Activated CD4-positive, alpha-beta T cell treated with anti-CD3 and anti-CD28 coated beads, Interleukin-2, amount 10 ng/mL, durations not matched to agents 24 days and 14 days (primary cell): ENCODE results near the gene RALB. TPM values are rescaled to one million over a fixed set of nuclear protein-coding genes. Genes with fewer than 3 reads are reported as not detected.

Experiments used
- DNase-seq: peaks from one replicate; pipeline ENCODE4 v3.0.0; 2022
- H3K27ac Mint-ChIP-seq: one replicate; pipeline ENCODE4 v1.8.0; 2022; ENCODE audit warnings: mild to moderate bottlenecking, mixed read lengths
- H3K27me3 Mint-ChIP-seq: one replicate; pipeline ENCODE4 v1.8.0; 2022; ENCODE audit warnings: mixed read lengths
- H3K36me3 Mint-ChIP-seq: one replicate; pipeline ENCODE4 v1.8.0; 2022; ENCODE audit warnings: low read depth, mild to moderate bottlenecking, mixed read lengths
- H3K4me1 Mint-ChIP-seq: one replicate; pipeline ENCODE4 v1.8.0; 2021; ENCODE audit warnings: mixed read lengths
- H3K4me3 Mint-ChIP-seq: one replicate; pipeline ENCODE4 v1.8.0; 2022; ENCODE audit warnings: mild to moderate bottlenecking, moderate library complexity, mixed read lengths
- H3K9me3 Mint-ChIP-seq: one replicate; pipeline ENCODE4 v1.8.0; 2021; ENCODE audit warnings: mixed read lengths
- intact Hi-C: fragments of 100-400 bp; cut with micrococcal nuclease; formaldehyde crosslinking; loops from one replicate; pipeline ENCODE4 v1.15.1; 2023
- total RNA-seq: library from RNA; stranded (reverse); gene quantifications from 2 replicates; pipeline ENCODE4 v1.2.3, GENCODE V29; 2022

The RALB gene
- total RNA-seq, 1 donor from 2014 or later: 80.0 TPM

GRCh38 chr2:120269816-120270215, 17.2 kb downstream of the RALB start:
- no peak for DNase-seq
- Mint-ChIP-seq H3K4me3 (no peak overlapping the region), H3K4me1 (peaks cover 66% of the 10 kb centered on the region), H3K9me3 (no peaks in the 10 kb centered on the region), H3K27me3 (no peaks in the 10 kb centered on the region), H3K27ac (no peak overlapping the region), H3K36me3 (peaks cover 65% of the 10 kb centered on the region)
- intact Hi-C loops: no loop called here

- Mint-ChIP-seq H3K4me3 (no peak overlapping the region), H3K4me1 (peaks cover 57% of the 10 kb centered on the region), H3K36me3 (peaks cover 64% of the 10 kb centered on the region), H3K27ac (peak overlapping the region; percentile 65), H3K9me3 (peaks cover 5% of the 10 kb centered on the region), H3K27me3 (no peaks in the 10 kb centered on the region)
- intact Hi-C loops: no loop called here
- DNase-seq: no peak
Observed at GRCh38 chr2:120271711-120272379, 19.2 kb downstream of the RALB start.

DNA sequence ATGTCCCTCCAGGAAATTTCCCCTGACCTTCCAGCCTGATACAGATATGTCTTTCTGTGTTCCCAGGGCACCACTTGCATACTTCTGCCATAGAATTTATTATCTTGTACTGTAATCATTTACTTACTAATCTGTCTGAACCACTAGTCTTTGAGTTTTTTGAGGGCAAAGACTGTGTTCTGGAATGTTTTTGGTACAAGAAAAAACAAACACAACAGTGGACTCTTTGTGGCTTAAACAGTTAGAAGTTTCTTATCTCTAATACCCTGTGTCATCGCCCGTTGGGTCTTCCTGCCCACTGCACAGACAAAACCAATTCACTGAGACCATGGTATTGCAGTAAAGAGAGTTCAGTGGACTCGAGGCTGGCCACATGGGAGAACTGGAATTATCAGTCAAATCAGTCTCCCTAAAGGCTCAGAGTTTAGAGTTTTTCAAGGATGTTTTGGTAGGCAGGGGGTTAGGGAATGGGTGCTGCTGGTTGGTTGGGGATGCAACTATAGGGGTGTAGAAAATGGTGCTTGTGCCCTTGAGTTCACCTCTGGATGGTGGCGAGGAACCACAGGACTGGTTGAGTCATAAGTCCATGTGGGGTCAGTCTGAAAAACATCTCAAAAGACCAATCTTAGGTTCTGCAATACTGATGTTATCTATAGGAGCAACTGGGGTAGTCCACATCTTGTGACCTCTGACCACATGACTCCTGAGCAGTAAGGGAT, 20.3 kb downstream of the RALB start:
- no peak for DNase-seq
- Mint-ChIP-seq H3K4me1 (peaks cover 50% of the 10 kb centered on the region), H3K9me3 (peaks cover 5% of the 10 kb centered on the region), H3K27me3 (no peaks in the 10 kb centered on the region), H3K27ac (peak overlapping the region; percentile 35), H3K36me3 (peaks cover 58% of the 10 kb centered on the region), H3K4me3 (no peak overlapping the region)
- intact Hi-C loops: no loop called here

DNA sequence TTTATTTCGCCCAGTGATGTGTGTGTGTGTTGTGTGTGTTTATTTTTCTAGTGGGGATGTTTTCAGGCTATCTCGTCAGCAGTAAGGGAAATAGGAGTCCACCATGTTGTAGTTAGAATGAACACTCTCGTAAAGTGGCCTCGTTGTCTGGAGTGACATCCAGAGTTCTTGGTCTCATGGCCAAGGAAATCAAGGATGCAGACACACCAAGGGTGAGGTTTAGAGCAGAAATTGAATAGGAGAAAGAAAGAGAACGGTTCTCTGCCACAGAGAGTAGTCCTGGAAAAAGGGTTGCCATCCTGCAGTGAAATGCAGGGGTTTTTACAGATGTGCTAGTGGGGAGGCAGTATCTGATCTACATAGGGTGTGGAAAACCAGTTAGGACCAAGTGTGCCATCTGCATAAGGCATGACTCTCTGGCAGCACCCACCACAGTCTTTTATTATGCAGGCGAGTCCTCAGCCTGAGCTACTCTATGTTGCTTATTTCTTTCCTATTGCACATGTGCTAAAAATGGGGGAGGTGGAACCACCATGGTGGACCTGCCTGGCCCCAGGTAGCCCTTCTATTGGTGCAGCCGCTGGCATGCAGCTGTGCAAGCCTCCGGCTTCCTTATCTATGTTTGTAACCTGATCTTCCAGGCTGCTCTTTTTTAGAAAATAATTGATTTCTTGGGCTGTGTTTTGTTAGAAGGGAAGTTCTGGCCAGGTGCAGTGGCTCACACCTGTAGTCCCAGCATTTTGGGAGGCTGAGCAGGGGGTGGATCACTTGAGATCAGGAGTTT, 23.2 kb downstream of the RALB start:
- Mint-ChIP-seq H3K27ac (no peak overlapping the region), H3K4me3 (no peak overlapping the region), H3K4me1 (peaks cover 34% of the 10 kb centered on the region), H3K9me3 (peaks cover 5% of the 10 kb centered on the region), H3K27me3 (no peaks in the 10 kb centered on the region), H3K36me3 (peaks cover 33% of the 10 kb centered on the region)
- intact Hi-C loops: no loop called here
- no peak for DNase-seq

DNA sequence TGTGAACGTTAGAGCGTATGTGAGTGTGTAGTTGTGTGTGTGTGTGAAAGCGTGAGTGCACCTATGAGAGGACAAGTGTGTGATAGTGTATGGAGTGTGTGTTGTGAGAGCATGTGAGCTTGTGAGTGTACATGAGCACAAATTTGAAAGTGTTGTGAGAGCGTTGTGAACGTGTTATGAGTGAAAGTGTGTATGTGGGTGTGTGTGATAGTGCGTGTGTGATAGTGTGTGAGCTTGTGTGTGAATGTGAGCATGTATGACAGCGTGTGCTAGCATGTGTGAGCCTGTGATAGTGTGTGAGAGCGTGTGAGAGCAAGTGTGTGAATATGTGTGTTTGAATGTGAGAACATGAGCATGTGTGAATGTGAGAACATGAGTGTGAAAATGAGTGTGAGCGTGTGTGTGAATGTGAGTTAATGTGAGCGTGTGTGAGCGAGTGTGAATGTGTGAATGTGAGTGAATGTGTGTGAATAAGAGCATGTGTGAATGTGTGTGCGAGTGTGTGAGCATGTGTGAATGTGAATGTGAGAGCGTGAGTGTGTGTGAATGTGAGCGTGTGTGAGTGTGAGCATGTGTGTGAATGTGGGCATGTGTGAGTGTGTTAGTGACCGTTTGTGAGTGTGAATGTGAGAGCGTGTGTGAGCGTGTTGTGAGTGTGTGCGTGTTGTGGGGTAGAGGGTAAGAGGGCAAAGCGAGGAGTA, 25.0 kb downstream of the RALB start:
- DNase-seq: no peak
- intact Hi-C loops: no loop called here
- H3K27me3 Mint-ChIP-seq: no peaks in the 10 kb centered on the region
- H3K4me3 Mint-ChIP-seq: no peak overlapping the region
- peaks cover 26% of the 10 kb centered on the region for H3K4me1 Mint-ChIP-seq
- no peak overlapping the region for H3K27ac Mint-ChIP-seq
- H3K9me3 Mint-ChIP-seq: peaks cover 5% of the 10 kb centered on the region
- H3K36me3 Mint-ChIP-seq: peaks cover 30% of the 10 kb centered on the region

DNA sequence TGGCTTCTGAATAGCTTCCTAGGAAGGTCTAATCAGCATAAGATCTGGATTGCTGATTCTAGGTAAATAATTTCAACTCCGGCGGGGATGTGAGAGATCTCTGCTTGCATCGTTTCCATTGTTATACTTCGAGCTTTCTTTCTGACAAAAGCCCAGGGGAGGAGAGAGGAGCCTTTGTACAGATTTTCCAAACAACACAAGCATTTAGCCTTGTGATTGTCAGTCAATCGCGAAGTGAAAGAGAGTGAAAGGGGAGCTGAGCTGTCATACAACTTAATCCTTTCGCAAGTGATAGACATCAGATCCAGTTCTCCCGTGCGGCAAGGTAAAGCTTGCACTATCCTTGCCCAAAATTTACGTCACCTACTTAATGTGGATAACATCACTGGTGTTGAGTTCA, 26.2 kb downstream of the RALB start:
- intact Hi-C loops: no loop called here
- Mint-ChIP-seq H3K36me3 (peaks cover 32% of the 10 kb centered on the region), H3K4me3 (no peak overlapping the region)

GRCh38 chr2:120279708-120280107, 27.1 kb downstream of the RALB start:
- Mint-ChIP-seq H3K4me3 (no peak overlapping the region), H3K9me3 (peaks cover 5% of the 10 kb centered on the region), H3K36me3 (peaks cover 29% of the 10 kb centered on the region), H3K27ac (no peak overlapping the region), H3K4me1 (peaks cover 15% of the 10 kb centered on the region), H3K27me3 (no peaks in the 10 kb centered on the region)
- intact Hi-C loops: no loop called here
- no peak for DNase-seq

More for the DNA sequence above, 26.2 kb downstream of the RALB start:
- no peaks in the 10 kb centered on the region for H3K27me3 Mint-ChIP-seq
- peaks cover 5% of the 10 kb centered on the region for H3K9me3 Mint-ChIP-seq
- peaks cover 18% of the 10 kb centered on the region for H3K4me1 Mint-ChIP-seq
- H3K27ac Mint-ChIP-seq: no peak overlapping the region
- DNase-seq: no peak

GRCh38 chr2:120283649-120284048, 31.0 kb downstream of the RALB start:
- Mint-ChIP-seq H3K27me3 (no peaks in the 10 kb centered on the region), H3K9me3 (no peaks in the 10 kb centered on the region), H3K4me3 (no peak overlapping the region), H3K36me3 (peaks cover 35% of the 10 kb centered on the region), H3K4me1 (peaks cover 38% of the 10 kb centered on the region), H3K27ac (no peak overlapping the region)
- no peak for DNase-seq
- intact Hi-C loops: no loop called here

GRCh38 chr2:120285056-120285455, 32.4 kb downstream of the RALB start:
- intact Hi-C loops: no loop called here
- Mint-ChIP-seq H3K27ac (peak overlapping the region; percentile 39), H3K4me3 (no peak overlapping the region), H3K36me3 (peaks cover 49% of the 10 kb centered on the region), H3K27me3 (no peaks in the 10 kb centered on the region), H3K4me1 (peaks cover 47% of the 10 kb centered on the region), H3K9me3 (no peaks in the 10 kb centered on the region)
- DNase-seq: no peak

DNA sequence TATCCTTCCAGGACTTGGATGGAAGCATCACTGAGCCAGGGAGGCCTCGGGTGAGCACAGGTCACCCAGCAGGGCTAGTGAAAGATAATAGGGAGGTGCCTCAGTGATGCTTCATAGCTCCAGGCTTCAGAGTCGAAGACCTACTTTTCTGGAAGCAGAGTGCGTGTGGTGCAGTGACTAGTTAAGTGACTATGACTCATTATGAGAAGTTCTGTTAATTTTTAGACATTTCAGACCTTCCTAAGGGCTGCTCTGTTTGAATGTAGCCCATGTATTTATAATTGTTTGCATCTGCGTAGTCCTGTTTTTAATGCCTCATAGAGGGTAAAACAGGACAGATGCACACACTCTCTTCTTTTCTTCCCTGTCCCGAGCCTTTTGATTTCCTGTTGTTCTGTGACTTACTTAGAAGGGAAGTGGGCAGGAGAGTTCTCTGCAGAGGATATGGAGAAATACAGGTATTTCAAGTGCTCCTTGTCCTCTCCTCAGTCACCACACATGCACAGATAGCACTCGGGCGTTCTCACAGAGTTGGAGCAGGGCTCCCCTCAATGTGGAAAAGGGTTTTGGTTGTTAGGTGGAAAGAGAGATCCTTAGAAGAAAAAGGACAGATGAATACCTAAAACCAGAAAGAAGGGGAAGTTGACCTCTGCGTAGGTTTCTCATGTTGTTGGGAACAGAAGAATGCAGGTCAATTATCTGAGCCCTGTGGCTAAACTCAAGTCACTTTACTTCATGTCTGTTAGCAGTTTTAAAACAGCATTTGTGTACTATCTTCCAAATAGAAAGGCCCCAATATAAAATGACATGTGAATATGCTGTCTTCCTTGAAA, 34.7 kb downstream of the RALB start:
- peak overlapping the region; percentile 89 for H3K27ac Mint-ChIP-seq
- H3K4me3 Mint-ChIP-seq: peak overlapping the region; percentile 66
- H3K4me1 Mint-ChIP-seq: peaks cover 63% of the 10 kb centered on the region
- H3K36me3 Mint-ChIP-seq: peaks cover 56% of the 10 kb centered on the region
- no peaks in the 10 kb centered on the region for H3K27me3 Mint-ChIP-seq
- DNase-seq: peak; percentile 73
- intact Hi-C loops: loop anchor here (1.0 to 2.0 kb wide), 5 partner anchors 25 to 65 kb away; partner anchors contain the start of genes RALB and TMEM185B
- H3K9me3 Mint-ChIP-seq: no peaks in the 10 kb centered on the region

DNA sequence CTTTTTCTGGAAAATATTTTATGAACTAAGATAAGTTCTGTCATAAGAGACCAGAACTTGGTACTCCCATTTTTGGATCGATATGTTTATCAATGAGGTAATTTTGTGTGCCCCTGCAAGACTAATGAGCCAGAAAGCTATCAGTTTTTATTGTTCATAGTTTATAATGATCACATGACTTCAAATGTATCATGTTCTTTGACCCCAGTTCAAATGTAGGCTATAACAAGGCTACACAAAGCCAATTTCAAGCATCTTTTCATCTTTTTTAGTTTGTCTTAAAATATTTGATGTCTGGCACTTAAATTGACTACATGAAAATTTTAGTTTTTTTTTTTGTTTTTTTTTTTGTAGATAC, 35.3 kb downstream of the RALB start:
- Mint-ChIP-seq H3K4me1 (peaks cover 66% of the 10 kb centered on the region), H3K36me3 (peaks cover 54% of the 10 kb centered on the region), H3K9me3 (no peaks in the 10 kb centered on the region), H3K4me3 (peak overlapping the region; percentile 66), H3K27me3 (no peaks in the 10 kb centered on the region), H3K27ac (peak overlapping the region; percentile 89)
- intact Hi-C loops: no loop called here
- DNase-seq: no peak

DNA sequence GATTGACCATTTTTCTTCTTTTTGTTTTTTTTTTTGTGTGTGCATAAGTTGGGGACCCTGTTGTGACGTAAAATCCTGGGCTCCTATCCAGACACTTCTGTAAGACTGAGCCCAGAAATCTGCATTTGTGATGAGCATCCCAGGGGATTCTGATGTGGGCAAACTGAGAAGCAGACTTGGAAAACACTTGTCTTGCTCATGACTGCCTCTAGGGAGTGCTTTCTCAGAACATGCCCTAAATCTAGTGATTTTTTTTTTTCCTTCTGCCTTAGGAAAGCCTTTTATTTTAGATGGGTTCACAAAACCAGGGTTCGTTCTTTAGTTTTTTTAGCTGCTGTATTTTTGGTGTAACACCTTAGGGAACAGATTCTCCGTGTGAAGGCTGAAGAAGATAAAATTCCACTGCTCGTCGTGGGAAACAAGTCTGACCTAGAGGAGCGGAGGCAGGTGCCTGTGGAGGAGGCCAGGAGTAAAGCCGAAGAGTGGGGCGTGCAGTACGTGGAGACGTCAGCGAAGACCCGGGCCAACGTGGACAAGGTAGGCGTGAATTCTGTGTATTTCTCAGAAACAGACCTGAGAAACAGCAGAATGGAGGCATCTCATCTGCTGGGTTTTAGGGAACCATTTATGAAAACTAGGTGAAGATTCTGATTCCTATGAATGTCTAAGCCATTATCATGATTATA, 36.7 kb downstream of the RALB start:
- Mint-ChIP-seq H3K27me3 (no peaks in the 10 kb centered on the region), H3K4me3 (peak overlapping the region; percentile 9), H3K27ac (peak overlapping the region; percentile 78), H3K36me3 (peaks cover 59% of the 10 kb centered on the region), H3K4me1 (peaks cover 76% of the 10 kb centered on the region), H3K9me3 (no peaks in the 10 kb centered on the region)
- no peak for DNase-seq
- intact Hi-C loops: no loop called here
